Trophoblast cell (in vitro differentiated cells and primary cell): Measurements from ENCODE around the gene GABRG3.

Experiments
- DNase-seq, 2 donors: peaks; one replicate each; pipeline ENCODE4 v3.0.0-alpha.2; 2016
- H2AFZ ChIP-seq: 2 replicates; pipeline ENCODE4 v1.6.1; 2013; ENCODE audit warnings: low read length, moderate library complexity, mild to moderate bottlenecking; ENCODE audit not compliant: insufficient read depth, poor library complexity
- H2AK5ac ChIP-seq: 2 replicates; pipeline ENCODE4 v1.6.1; 2013; ENCODE audit warnings: mild to moderate bottlenecking, low read length
- H2BK120ac ChIP-seq: 2 replicates; pipeline ENCODE4 v1.6.1; 2013; ENCODE audit warnings: low read length, mild to moderate bottlenecking, moderate library complexity; ENCODE audit not compliant: insufficient read depth, poor library complexity
- H2BK12ac ChIP-seq: 2 replicates; pipeline ENCODE4 v1.6.1; 2013; ENCODE audit warnings: mild to moderate bottlenecking, low read length, moderate library complexity
- H2BK5ac ChIP-seq: 2 replicates; pipeline ENCODE4 v1.6.1; 2013; ENCODE audit warnings: low read length, low read depth, moderate library complexity, mild to moderate bottlenecking; ENCODE audit not compliant: poor library complexity
- H3K14ac ChIP-seq: 2 replicates; pipeline ENCODE4 v1.6.1; 2013; ENCODE audit warnings: mild to moderate bottlenecking, low read length
- H3K18ac ChIP-seq: 2 replicates; pipeline ENCODE4 v1.6.1; 2013; ENCODE audit warnings: mild to moderate bottlenecking, low read length
- H3K23ac ChIP-seq: 2 replicates; pipeline ENCODE4 v1.6.1; 2013; ENCODE audit warnings: low read length
- H3K27ac ChIP-seq: 2 replicates; pipeline ENCODE4 v1.5.1; 2013; ENCODE audit warnings: low read depth, mild to moderate bottlenecking, inconsistent platforms, low read length, moderate library complexity
- H3K27me3 ChIP-seq: 2 replicates; pipeline ENCODE4 v1.6.1; 2013; ENCODE audit warnings: inconsistent platforms, mild to moderate bottlenecking, low read length, moderate library complexity; ENCODE audit not compliant: insufficient read depth
- H3K36me3 ChIP-seq, 2 experiments: 1 replicate in 1 of 2; 2 replicates in 1 of 2; pipeline ENCODE4 v1.6.1; 2013; ENCODE audit warnings: low read length in 2 of 2, mild to moderate bottlenecking in 2 of 2, moderate library complexity in 1 of 2; ENCODE audit not compliant: insufficient read depth in 2 of 2, control insufficient read depth in 1 of 2
- H3K4ac ChIP-seq: 2 replicates; pipeline ENCODE4 v1.6.1; 2013; ENCODE audit warnings: low read depth, mild to moderate bottlenecking, low read length, moderate library complexity
- H3K4me1 ChIP-seq, 2 experiments: 1 replicate in 1 of 2; 2 replicates in 1 of 2; pipeline ENCODE4 v1.6.1; 2013; ENCODE audit warnings: low read length in 2 of 2, mild to moderate bottlenecking in 2 of 2, moderate library complexity in 1 of 2; ENCODE audit not compliant: insufficient read depth in 2 of 2, control insufficient read depth in 1 of 2
- H3K4me2 ChIP-seq: 2 replicates; pipeline ENCODE4 v1.6.1; 2013; ENCODE audit warnings: inconsistent platforms, mild to moderate bottlenecking, low read length, moderate library complexity
- H3K4me3 ChIP-seq: 2 replicates; pipeline ENCODE4 v1.5.1; 2013; ENCODE audit warnings: mild to moderate bottlenecking, low read depth, low read length, inconsistent platforms
- H3K79me1 ChIP-seq: one replicate; pipeline ENCODE4 v1.6.1; 2013; ENCODE audit warnings: low read length
- H3K79me2 ChIP-seq: 2 replicates; pipeline ENCODE4 v1.6.1; 2013; ENCODE audit warnings: low read length, mild to moderate bottlenecking; ENCODE audit not compliant: control insufficient read depth, insufficient read depth, poor library complexity
- H3K9ac ChIP-seq: 2 replicates; pipeline ENCODE4 v1.6.1; 2013; ENCODE audit warnings: mild to moderate bottlenecking, low read length
- H3K9me3 ChIP-seq: 2 replicates; pipeline ENCODE4 v1.6.1; 2013; ENCODE audit warnings: low read depth, mild to moderate bottlenecking, control low read depth, inconsistent platforms, low read length; ENCODE audit not compliant: insufficient read depth
- H4K12ac ChIP-seq: 2 replicates; pipeline ENCODE4 v1.6.1; 2013; ENCODE audit warnings: low read depth, mild to moderate bottlenecking, low read length, moderate library complexity
- H4K8ac ChIP-seq: 2 replicates; pipeline ENCODE4 v1.6.1; 2013; ENCODE audit warnings: low read depth, mild to moderate bottlenecking, low read length, moderate library complexity
- H4K91ac ChIP-seq: one replicate; pipeline ENCODE4 v1.6.1; 2013; ENCODE audit warnings: low read depth, mild to moderate bottlenecking, low read length, moderate library complexity
- WGBS: extraction: QIAGEN DNeasy Blood & Tissue Kit; methylation state at CpG from one replicate; pipeline ENCODE4 v1.1.7; 2013; ENCODE audit warnings: missing lambda C conversion rate; ENCODE audit not compliant: insufficient read length, insufficient coverage; ENCODE audit errors: extremely low coverage; 5-methylcytosine and 5-hydroxymethylcytosine counted together

The GABRG3 gene

DNA sequence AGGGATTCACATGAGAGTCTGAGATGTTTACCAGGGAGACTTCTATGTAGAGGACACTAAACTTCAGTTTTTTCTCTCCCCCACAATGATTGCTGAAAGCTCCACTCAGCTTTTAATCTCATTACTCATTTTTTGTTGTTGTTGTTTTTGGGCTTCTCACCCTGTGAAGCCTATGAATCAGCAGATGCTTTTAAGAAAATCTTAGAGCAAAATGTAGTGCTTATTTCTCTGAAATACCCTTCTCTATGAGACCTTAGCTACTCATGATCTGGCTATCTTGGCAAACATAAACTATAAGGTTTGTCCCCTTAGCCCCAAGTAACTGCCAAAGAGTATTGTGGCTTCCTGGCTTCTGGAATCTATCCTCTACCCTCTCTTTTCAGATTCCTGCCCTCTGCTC is 590.8 kb downstream of the GABRG3 start:
- no peak overlapping the region for H3K14ac ChIP-seq
- H3K79me2 ChIP-seq, result no peaks in the 10 kb centered on the region
- H3K4me2 ChIP-seq, result no peak overlapping the region
- H2BK5ac ChIP-seq, result no peak overlapping the region
- H4K8ac ChIP-seq, result no peak overlapping the region
- H3K4me1 ChIP-seq, result peaks cover 3 to 7% of the 10 kb centered on the region in 2 experiments
- H3K27ac ChIP-seq, result no peak overlapping the region
- H3K9ac ChIP-seq, result no peak overlapping the region
- H3K79me1 ChIP-seq, result no peaks in the 10 kb centered on the region
- H2BK12ac ChIP-seq, result no peak overlapping the region
- H3K18ac ChIP-seq, result no peak overlapping the region
- H3K23ac ChIP-seq, result no peak overlapping the region
- no peak for DNase-seq
- no peak overlapping the region for H2AFZ ChIP-seq
- no peak overlapping the region for H2BK120ac ChIP-seq
- H2AK5ac ChIP-seq, result no peak overlapping the region
- no peak overlapping the region for H3K4me3 ChIP-seq
- no peaks in the 10 kb centered on the region for H3K27me3 ChIP-seq
- no peak overlapping the region for H4K12ac ChIP-seq
- no peak overlapping the region for H4K91ac ChIP-seq
- no peaks in the 10 kb centered on the region for H3K9me3 ChIP-seq
- H3K36me3 ChIP-seq, result no peaks in the 10 kb centered on the region
- H3K4ac ChIP-seq, result no peak overlapping the region

DNA sequence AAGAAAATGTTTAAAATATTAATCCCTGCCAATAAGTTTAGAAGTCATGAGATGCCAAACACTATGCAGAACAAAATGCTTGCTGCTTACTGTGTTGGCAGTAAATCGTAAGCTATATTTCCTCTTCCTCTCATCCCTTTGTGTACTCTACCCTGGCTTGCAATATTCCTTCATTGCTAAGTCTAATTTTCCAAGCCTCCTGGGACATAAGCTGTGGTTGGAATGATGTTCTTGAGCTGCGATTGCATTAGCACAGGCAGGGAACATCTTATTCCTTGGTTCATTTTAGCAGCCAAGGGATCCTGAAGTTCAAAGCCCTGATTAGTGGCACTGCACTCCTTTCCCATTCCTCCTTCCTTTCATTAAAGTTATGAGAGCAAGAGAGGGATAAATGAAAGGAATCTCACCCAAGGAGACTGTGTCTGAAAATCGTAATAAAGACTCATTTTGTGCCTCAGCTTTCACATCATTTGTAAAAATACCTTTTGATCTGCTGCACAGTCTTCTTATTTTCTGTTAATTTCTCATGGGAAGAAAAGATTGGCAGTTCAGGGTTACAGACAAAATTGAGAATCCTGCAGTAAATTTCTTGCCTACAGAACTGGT is 592.9 kb downstream of the GABRG3 start:
- no peak overlapping the region for H4K12ac ChIP-seq
- no peak overlapping the region for H3K4me3 ChIP-seq
- DNase-seq, result no peak
- no peak overlapping the region for H3K4me2 ChIP-seq
- H2BK120ac ChIP-seq, result no peak overlapping the region
- no peak overlapping the region for H3K27ac ChIP-seq
- no peak overlapping the region for H3K4ac ChIP-seq
- no peak overlapping the region for H2AK5ac ChIP-seq
- no peak overlapping the region for H3K23ac ChIP-seq
- no peak overlapping the region for H3K18ac ChIP-seq
- no peaks in the 10 kb centered on the region for H3K79me2 ChIP-seq
- H3K79me1 ChIP-seq, result no peaks in the 10 kb centered on the region
- no peak overlapping the region for H4K8ac ChIP-seq
- H3K27me3 ChIP-seq, result no peaks in the 10 kb centered on the region
- no peak overlapping the region for H3K14ac ChIP-seq
- H2BK12ac ChIP-seq, result no peak overlapping the region
- H4K91ac ChIP-seq, result no peak overlapping the region
- WGBS, result no CpG with 5 or more reads among the region's 3 CpGs
- H3K9ac ChIP-seq, result no peak overlapping the region
- no peaks in the 10 kb centered on the region for H3K36me3 ChIP-seq
- H2BK5ac ChIP-seq, result no peak overlapping the region
- peaks cover 1% of the 10 kb centered on the region for H3K9me3 ChIP-seq
- H2AFZ ChIP-seq, result no peak overlapping the region
- H3K4me1 ChIP-seq, result peaks cover 3 to 7% of the 10 kb centered on the region in 2 experiments

DNA sequence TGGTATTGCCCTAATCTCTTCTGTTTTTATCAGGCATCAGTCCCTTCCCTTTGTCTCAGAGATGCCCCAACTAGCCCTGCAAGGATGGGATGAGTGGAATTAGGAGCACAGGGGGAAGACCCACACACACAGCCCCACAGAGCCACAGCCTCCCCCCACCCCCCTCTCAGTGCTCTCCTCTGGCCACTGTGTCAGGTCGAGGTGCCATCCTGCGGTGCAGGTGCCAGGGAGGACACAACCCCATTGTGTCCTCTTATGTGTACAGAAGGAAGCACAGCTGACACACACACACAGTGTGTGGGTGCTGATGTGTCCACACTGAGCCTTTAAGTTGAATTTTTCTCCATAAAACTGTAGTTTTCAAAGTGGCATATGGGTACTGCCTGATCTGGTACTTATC is 593.7 kb downstream of the GABRG3 start:
- H3K14ac ChIP-seq, result no peak overlapping the region
- H3K27ac ChIP-seq, result no peak overlapping the region
- H3K79me1 ChIP-seq, result no peaks in the 10 kb centered on the region
- no peak overlapping the region for H3K4ac ChIP-seq
- H2BK12ac ChIP-seq, result no peak overlapping the region
- no peak overlapping the region for H2BK120ac ChIP-seq
- no peaks in the 10 kb centered on the region for H3K79me2 ChIP-seq
- no CpG with 5 or more reads among the region's 2 CpGs for WGBS
- H3K27me3 ChIP-seq, result no peaks in the 10 kb centered on the region
- peaks cover 1% of the 10 kb centered on the region for H3K9me3 ChIP-seq
- no peak overlapping the region for H2AK5ac ChIP-seq
- no peak overlapping the region for H3K18ac ChIP-seq
- H4K8ac ChIP-seq, result no peak overlapping the region
- H4K91ac ChIP-seq, result no peak overlapping the region
- H2AFZ ChIP-seq, result no peak overlapping the region
- H3K4me2 ChIP-seq, result no peak overlapping the region
- DNase-seq, result no peak
- H3K36me3 ChIP-seq, result no peaks in the 10 kb centered on the region
- no peak overlapping the region for H2BK5ac ChIP-seq
- H3K9ac ChIP-seq, result no peak overlapping the region
- peaks cover 3 to 7% of the 10 kb centered on the region in 2 experiments for H3K4me1 ChIP-seq
- H4K12ac ChIP-seq, result no peak overlapping the region
- no peak overlapping the region for H3K23ac ChIP-seq
- no peak overlapping the region for H3K4me3 ChIP-seq

DNA sequence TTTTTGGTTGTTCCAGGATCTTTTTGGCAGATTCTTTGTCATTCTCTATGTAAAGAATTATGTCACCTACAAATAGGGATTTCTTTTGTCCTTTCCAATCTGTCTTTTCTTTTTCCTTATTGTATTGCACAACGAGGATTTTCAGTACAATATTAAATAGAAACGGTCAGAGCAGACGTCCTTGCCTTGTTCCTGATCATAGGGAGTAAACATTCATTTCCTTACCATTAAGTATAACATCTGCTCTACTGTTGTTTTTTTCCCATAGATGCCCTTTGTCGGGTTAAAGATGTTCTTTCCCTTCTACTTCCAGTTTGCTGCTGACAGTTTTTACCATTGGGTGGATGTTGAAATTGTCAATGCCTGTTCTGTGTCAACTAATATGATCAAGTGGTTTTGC is 599.8 kb downstream of the GABRG3 start:
- Histone ChIP-seq H3K4me2 (no peak overlapping the region), H3K9me3 (peaks cover 1% of the 10 kb centered on the region), H3K36me3 (no peaks in the 10 kb centered on the region), H2AFZ (no peak overlapping the region), H3K18ac (no peak overlapping the region), H2BK12ac (no peak overlapping the region), H3K4me1 (peaks cover 0 to 1% of the 10 kb centered on the region in 2 experiments), H3K4ac (no peak overlapping the region), H3K79me1 (no peaks in the 10 kb centered on the region), H3K9ac (no peak overlapping the region), H2BK120ac (no peak overlapping the region), H3K27me3 (no peaks in the 10 kb centered on the region), H2BK5ac (no peak overlapping the region), H4K8ac (no peak overlapping the region), H3K23ac (no peak overlapping the region), H3K14ac (no peak overlapping the region), H4K12ac (no peak overlapping the region), H4K91ac (no peak overlapping the region), H3K4me3 (no peak overlapping the region), H3K79me2 (no peaks in the 10 kb centered on the region), H3K27ac (no peak overlapping the region), H2AK5ac (no peak overlapping the region)
- no CpG with 5 or more reads among the region's 4 CpGs for WGBS
- no peak for DNase-seq
